Fibroblast of lung (primary cell): ENCODE results near the gene LAMB1. TPM values are rescaled to one million over a fixed set of nuclear protein-coding genes. Genes with fewer than 3 reads are reported as not detected.
"Not testable (repeated sequence)": the region's sequence is repeated elsewhere in the genome, so short reads cannot be mapped to it uniquely, and the experiment has no call there.

Experiments
- DNase-seq, 2 donors: peaks; one replicate each; pipeline versions ENCODE4 v3.0.0 to v3.0.0-alpha.2; 2010; ENCODE audit warnings: low read depth in 2 of 2
- H2AFZ ChIP-seq: 2 replicates; pipeline ENCODE4 v1.5.1; 2012; ENCODE audit warnings: low read length, control low read depth, inconsistent platforms
- H3K27ac ChIP-seq: 2 replicates; pipeline ENCODE4 v1.5.1; 2011; ENCODE audit warnings: low read length, control low read depth; ENCODE audit not compliant: insufficient read depth
- H3K27me3 ChIP-seq: 2 replicates; pipeline ENCODE4 v1.5.1; 2011; ENCODE audit warnings: mild to moderate bottlenecking, low read length; ENCODE audit not compliant: control insufficient read depth, insufficient read depth
- H3K36me3 ChIP-seq: 2 replicates; pipeline ENCODE4 v1.5.1; 2011; ENCODE audit warnings: low read length; ENCODE audit not compliant: control insufficient read depth, insufficient read depth
- H3K4me1 ChIP-seq: 2 replicates; pipeline ENCODE4 v1.5.1; 2011; ENCODE audit warnings: low read length; ENCODE audit not compliant: control insufficient read depth, insufficient read depth; ENCODE audit errors: extremely low read depth
- H3K4me2 ChIP-seq: 2 replicates; pipeline ENCODE4 v1.5.1; 2011; ENCODE audit warnings: low read length, control low read depth; ENCODE audit not compliant: insufficient read depth; ENCODE audit errors: extremely low read depth
- H3K4me3 ChIP-seq, 4 experiments: fragments of 200-600 bp in 1 of 4; sonication (generic) in 1 of 4; replicated peaks in 1 of 4; 2 replicates each; pipeline ENCODE4 v1.5.1; 2011 to 2016; ENCODE audit warnings: low read length in 4 of 4, low read depth in 3 of 4, mild to moderate bottlenecking in 3 of 4, control low read depth in 2 of 4, inconsistent platforms in 1 of 4, mixed read lengths in 1 of 4; ENCODE audit not compliant: insufficient read depth in 1 of 4; ENCODE audit errors: control extremely low read depth in 1 of 4
- H3K79me2 ChIP-seq: 2 replicates; pipeline ENCODE4 v1.5.1; 2012; ENCODE audit warnings: mild to moderate bottlenecking, low read length, inconsistent platforms; ENCODE audit not compliant: control insufficient read depth, insufficient read depth
- H3K9ac ChIP-seq: 2 replicates; pipeline ENCODE4 v1.5.1; 2011; ENCODE audit warnings: mild to moderate bottlenecking, low read length, control low read depth; ENCODE audit not compliant: insufficient read depth
- H3K9me3 ChIP-seq: 2 replicates; pipeline ENCODE4 v1.5.1; 2012; ENCODE audit warnings: low read depth, low read length; ENCODE audit not compliant: control insufficient read depth, insufficient read depth
- H4K20me1 ChIP-seq: 2 replicates; pipeline ENCODE4 v1.5.1; 2011; ENCODE audit warnings: low read length; ENCODE audit not compliant: control insufficient read depth, insufficient read depth; ENCODE audit errors: extremely low read depth
- CTCF ChIP-seq, 2 donors: IDR thresholded peaks in 1 of 2; conservative IDR thresholded peaks in 1 of 2; 1 replicate in 1 of 2; 2 replicates in 1 of 2; pipeline ENCODE4 v1.5.1; 2011 to 2012; ENCODE audit warnings: low read length in 2 of 2, control low read depth in 1 of 2, inconsistent platforms in 1 of 2, low read depth in 1 of 2, mild to moderate bottlenecking in 1 of 2
- EZH2 ChIP-seq: IDR thresholded peaks from 2 replicates; pipeline ENCODE4 v1.5.1; 2012; ENCODE audit warnings: low read length, control low read depth, mild to moderate bottlenecking; ENCODE audit errors: missing control alignments
- polyA plus RNA-seq, 2 donors: library from polyadenylated mRNA; depleted of rRNA in 1 of 2; stranded (reverse) in 1 of 2; unstranded in 1 of 2; fragments of >200 nt; gene quantifications; 2 replicates each; pipeline ENCODE4 v1.2.1, GENCODE V29; 2011 to 2012; ENCODE audit warnings: missing spikeins in 1 of 2
- total RNA-seq: library from RNA; depleted of rRNA; stranded (reverse); fragments of >200 nt; gene quantifications from 2 replicates; pipeline ENCODE4 v1.2.1, GENCODE V29; 2014

The LAMB1 gene
- total and polyA plus RNA-seq, 2 donors (not counting 1 experiment from before 2014, with no cell fraction given), result 428 to 516 TPM

- TF ChIP-seq CTCF (conservative IDR thresholded peaks at IDR 0.05 in 1 of 2, IDR thresholded peaks at IDR 0.05 in 1 of 2; ENCODE audit: low read depth in 1 of 2, low read length in 2 of 2) (no peak), EZH2 (no peak)
- H3K9ac ChIP-seq, result no peak overlapping the region
- H3K36me3 ChIP-seq, result peaks cover 21% of the 10 kb centered on the region
- H3K27ac ChIP-seq, result no peak overlapping the region
- H3K79me2 ChIP-seq, result peaks cover 1% of the 10 kb centered on the region
- H2AFZ ChIP-seq, result no peak overlapping the region
- no peak overlapping the region for H3K4me2 ChIP-seq
- H3K4me1 ChIP-seq, result no peaks in the 10 kb centered on the region
- no peaks in the 10 kb centered on the region for H3K27me3 ChIP-seq
- H4K20me1 ChIP-seq, result no peaks in the 10 kb centered on the region
- DNase-seq, result no peak
- H3K4me3 ChIP-seq, result no peak overlapping the region
- H3K9me3 ChIP-seq, result no peaks in the 10 kb centered on the region
These were observed 78.0 kb downstream of the LAMB1 start for GRCh38 chr7:107924841-107925504.

- Histone ChIP-seq H3K27me3 (no peaks in the 10 kb centered on the region), H2AFZ (no peak overlapping the region), H3K79me2 (peaks cover 1% of the 10 kb centered on the region), H3K4me3 (no peak overlapping the region), H3K27ac (no peak overlapping the region), H3K4me2 (no peak overlapping the region), H4K20me1 (no peaks in the 10 kb centered on the region), H3K9me3 (no peaks in the 10 kb centered on the region), H3K4me1 (no peaks in the 10 kb centered on the region), H3K9ac (no peak overlapping the region), H3K36me3 (peaks cover 18% of the 10 kb centered on the region)
- no peak for TF ChIP-seq CTCF (conservative IDR thresholded peaks at IDR 0.05 in 1 of 2, IDR thresholded peaks at IDR 0.05 in 1 of 2; ENCODE audit: low read depth in 1 of 2, low read length in 2 of 2)
- TF ChIP-seq EZH2, result no peak
- no peak for DNase-seq
These were observed 80.1 kb downstream of the LAMB1 start for GRCh38 chr7:107922886-107923285.

- H3K9ac ChIP-seq, H3K27ac ChIP-seq, H3K4me2 ChIP-seq, H4K20me1 ChIP-seq, H3K4me3 ChIP-seq, H3K4me1 ChIP-seq, DNase-seq, H3K79me2 ChIP-seq, H2AFZ ChIP-seq, H3K9me3 ChIP-seq, H3K27me3 ChIP-seq: not testable (repeated sequence)
- H3K36me3 ChIP-seq, result peaks cover 21% of the 10 kb centered on the region
These were observed 81.1 kb downstream of the LAMB1 start for GRCh38 chr7:107921826-107922225.
